Stimulated activated memory B cell treated with anti-CD40 and anti-IgM and Interleukin-4, amounts not matched to agents 10 μg/mL and 1 μg/mL and 100 μg/mL, for 72 hours (primary cell): ENCODE data around the gene CEP250.

ENCODE experiments used
- ATAC-seq: fragments of 150-1000 bp; cut with Tn5 transposase; 2 replicates; pipeline ENCODE4 v1.10.0; 2021
- H3K27ac Mint-ChIP-seq: one replicate; pipeline ENCODE4 v1.8.0; 2022; ENCODE audit warnings: mild to moderate bottlenecking, mixed read lengths
- H3K27me3 Mint-ChIP-seq: one replicate; pipeline ENCODE4 v1.8.0; 2022; ENCODE audit warnings: mixed read lengths
- H3K36me3 Mint-ChIP-seq: one replicate; pipeline ENCODE4 v1.8.0; 2022; ENCODE audit warnings: mixed read lengths
- H3K4me1 Mint-ChIP-seq: one replicate; pipeline ENCODE4 v1.8.0; 2022; ENCODE audit warnings: mixed read lengths
- H3K4me3 Mint-ChIP-seq: one replicate; pipeline ENCODE4 v1.8.0; 2022; ENCODE audit warnings: mild to moderate bottlenecking, moderate library complexity, mixed read lengths
- H3K9me3 Mint-ChIP-seq: one replicate; pipeline ENCODE4 v1.8.0; 2022; ENCODE audit warnings: mixed read lengths

CEP250 gene

GRCh38 chr20:35454881-35455609 is at the start of gene CEP250:
Gene CEP250, plus strand, starts transcription at chr20:35455598. Its CDS starts 6,770 bp downstream, at chr20:35462368.
- H3K27ac Mint-ChIP-seq = peak within 1 kb of the TSS; percentile 99
- no peaks in the 10 kb centered on the region for H3K36me3 Mint-ChIP-seq
- ATAC-seq = peak; percentile 99
- peak within 1 kb of the TSS; percentile 96 for H3K4me3 Mint-ChIP-seq
- no peaks in the 10 kb centered on the region for H3K9me3 Mint-ChIP-seq
- H3K27me3 Mint-ChIP-seq = no peaks in the 10 kb centered on the region
- H3K4me1 Mint-ChIP-seq = peaks cover 20% of the 10 kb centered on the region

GRCh38 chr20:35405775-35406174 is 49.6 kb upstream of the CEP250 start:
- Mint-ChIP-seq H3K27me3 (no peaks in the 10 kb centered on the region), H3K36me3 (peaks cover 32% of the 10 kb centered on the region), H3K4me1 (peaks cover 29% of the 10 kb centered on the region), H3K4me3 (no peak overlapping the region), H3K9me3 (peaks cover 6% of the 10 kb centered on the region), H3K27ac (no peak overlapping the region)
- ATAC-seq = no peak

GRCh38 chr20:35408270-35408669 is 47.1 kb upstream of the CEP250 start:
- peaks cover 32% of the 10 kb centered on the region for H3K36me3 Mint-ChIP-seq
- H3K27ac Mint-ChIP-seq = no peak overlapping the region
- peaks cover 6% of the 10 kb centered on the region for H3K9me3 Mint-ChIP-seq
- no peaks in the 10 kb centered on the region for H3K27me3 Mint-ChIP-seq
- peaks cover 44% of the 10 kb centered on the region for H3K4me1 Mint-ChIP-seq
- ATAC-seq = no peak
- no peak overlapping the region for H3K4me3 Mint-ChIP-seq

GRCh38 chr20:35409542-35409941 is 45.9 kb upstream of the CEP250 start:
- no peak overlapping the region for H3K4me3 Mint-ChIP-seq
- H3K36me3 Mint-ChIP-seq = peaks cover 32% of the 10 kb centered on the region
- no peak for ATAC-seq
- H3K27me3 Mint-ChIP-seq = no peaks in the 10 kb centered on the region
- no peak overlapping the region for H3K27ac Mint-ChIP-seq
- H3K4me1 Mint-ChIP-seq = peaks cover 40% of the 10 kb centered on the region
- H3K9me3 Mint-ChIP-seq = peaks cover 6% of the 10 kb centered on the region

- H3K27ac Mint-ChIP-seq = peak overlapping the region; percentile 94
- H3K36me3 Mint-ChIP-seq = peaks cover 26% of the 10 kb centered on the region
- H3K9me3 Mint-ChIP-seq = peaks cover 6% of the 10 kb centered on the region
- peaks cover 29% of the 10 kb centered on the region for H3K4me1 Mint-ChIP-seq
- peak overlapping the region; percentile 90 for H3K4me3 Mint-ChIP-seq
- peaks cover 6% of the 10 kb centered on the region for H3K27me3 Mint-ChIP-seq
- no peak for ATAC-seq
Measured at GRCh38 chr20:35410613-35411012, 44.8 kb upstream of the CEP250 start.

GRCh38 chr20:35421322-35421721 is 34.1 kb upstream of the CEP250 start:
- H3K27ac Mint-ChIP-seq = no peak overlapping the region
- H3K4me3 Mint-ChIP-seq = no peak overlapping the region
- no peak for ATAC-seq
- H3K9me3 Mint-ChIP-seq = no peaks in the 10 kb centered on the region
- no peaks in the 10 kb centered on the region for H3K36me3 Mint-ChIP-seq
- H3K4me1 Mint-ChIP-seq = no peaks in the 10 kb centered on the region
- H3K27me3 Mint-ChIP-seq = peaks cover 26% of the 10 kb centered on the region

- no peaks in the 10 kb centered on the region for H3K4me1 Mint-ChIP-seq
- H3K27me3 Mint-ChIP-seq = no peaks in the 10 kb centered on the region
- no peak overlapping the region for H3K4me3 Mint-ChIP-seq
- ATAC-seq = no peak
- no peaks in the 10 kb centered on the region for H3K36me3 Mint-ChIP-seq
- H3K27ac Mint-ChIP-seq = no peak overlapping the region
- H3K9me3 Mint-ChIP-seq = no peaks in the 10 kb centered on the region
Measured at GRCh38 chr20:35431621-35432429, 23.6 kb upstream of the CEP250 start.

- ATAC-seq = no peak
- Mint-ChIP-seq H3K4me3 (no peak overlapping the region), H3K27me3 (no peaks in the 10 kb centered on the region), H3K9me3 (no peaks in the 10 kb centered on the region), H3K27ac (no peak overlapping the region), H3K36me3 (no peaks in the 10 kb centered on the region), H3K4me1 (no peaks in the 10 kb centered on the region)
Measured at GRCh38 chr20:35432430-35432735, 23.0 kb upstream of the CEP250 start.

GRCh38 chr20:35433337-35433736 is 22.1 kb upstream of the CEP250 start:
- Mint-ChIP-seq H3K27ac (no peak overlapping the region), H3K36me3 (no peaks in the 10 kb centered on the region), H3K9me3 (no peaks in the 10 kb centered on the region), H3K4me1 (no peaks in the 10 kb centered on the region), H3K27me3 (no peaks in the 10 kb centered on the region), H3K4me3 (no peak overlapping the region)
- ATAC-seq = no peak

GRCh38 chr20:35434085-35435005 is 21.1 kb upstream of the CEP250 start:
- ATAC-seq = no peak
- H3K9me3 Mint-ChIP-seq = no peaks in the 10 kb centered on the region
- H3K27ac Mint-ChIP-seq = no peak overlapping the region
- H3K36me3 Mint-ChIP-seq = no peaks in the 10 kb centered on the region
- H3K4me1 Mint-ChIP-seq = peaks cover 4% of the 10 kb centered on the region
- no peak overlapping the region for H3K4me3 Mint-ChIP-seq
- H3K27me3 Mint-ChIP-seq = no peaks in the 10 kb centered on the region

GRCh38 chr20:35436177-35436573 is 19.2 kb upstream of the CEP250 start:
- H3K36me3 Mint-ChIP-seq = no peaks in the 10 kb centered on the region
- no peaks in the 10 kb centered on the region for H3K9me3 Mint-ChIP-seq
- peaks cover 10% of the 10 kb centered on the region for H3K27me3 Mint-ChIP-seq
- no peak overlapping the region for H3K27ac Mint-ChIP-seq
- peaks cover 7% of the 10 kb centered on the region for H3K4me1 Mint-ChIP-seq
- no peak for ATAC-seq
- H3K4me3 Mint-ChIP-seq = no peak overlapping the region

- Mint-ChIP-seq H3K36me3 (no peaks in the 10 kb centered on the region), H3K9me3 (no peaks in the 10 kb centered on the region), H3K27me3 (peaks cover 10% of the 10 kb centered on the region), H3K4me1 (peaks cover 7% of the 10 kb centered on the region), H3K27ac (no peak overlapping the region), H3K4me3 (no peak overlapping the region)
- ATAC-seq = no peak
Measured at GRCh38 chr20:35437599-35437998, 17.8 kb upstream of the CEP250 start.

GRCh38 chr20:35443003-35443402 is 12.4 kb upstream of the CEP250 start:
- peaks cover 21% of the 10 kb centered on the region for H3K27me3 Mint-ChIP-seq

GRCh38 chr20:35444226-35444625 is 11.2 kb upstream of the CEP250 start:
- Mint-ChIP-seq H3K9me3 (no peaks in the 10 kb centered on the region), H3K27ac (no peak overlapping the region), H3K27me3 (peaks cover 21% of the 10 kb centered on the region), H3K4me3 (no peak overlapping the region), H3K4me1 (peaks cover 5% of the 10 kb centered on the region), H3K36me3 (no peaks in the 10 kb centered on the region)
- ATAC-seq = no peak

More at GRCh38 chr20:35443003-35443402, 12.4 kb upstream of the CEP250 start:
- H3K27ac Mint-ChIP-seq = no peak overlapping the region
- H3K4me3 Mint-ChIP-seq = no peak overlapping the region
- peaks cover 7% of the 10 kb centered on the region for H3K4me1 Mint-ChIP-seq
- H3K9me3 Mint-ChIP-seq = no peaks in the 10 kb centered on the region
- H3K36me3 Mint-ChIP-seq = no peaks in the 10 kb centered on the region
- ATAC-seq = no peak
